ENCODE measurements around the gene THAP8. TPM values are rescaled to one million over a fixed set of nuclear protein-coding genes. Genes with fewer than 3 reads are reported as not detected.

Gene THAP8
- total RNA-seq, 1 experiment from 2014 or later, result 6.6 TPM

GRCh38 chr19:36054119-36054732 lies at the start of gene THAP8 (continued):
- TF ChIP-seq AR (CRISPR knock-in tag; IDR thresholded peaks at IDR 0.05), result no peak
- peak; percentile 66 for TF ChIP-seq ZNF281 (CRISPR knock-in tag; IDR thresholded peaks at IDR 0.05)
- peak; percentile 74; the same call in 1 of the 2 replicates for TF ChIP-seq ZNF138 (CRISPR knock-in tag; conservative IDR thresholded peaks at IDR 0.05)
- 0 out of 2 replicates have a peak, but pooled peaks have one; percentile 79 for TF ChIP-seq TP53 (CRISPR knock-in tag; IDR thresholded peaks at IDR 0.05)

GRCh38 chr19:36103040-36103626 lies 49.0 kb upstream of the THAP8 start:
- no peaks in the 10 kb centered on the region for H3K4me1 Mint-ChIP-seq
- ChIA-PET CTCF (interaction anchor here (1.0 kb wide), 1 partner anchor 126 kb away, joined by 3 read pairs; no protein-coding TSS in a partner anchor), POLR2A (no interaction called here)
- no peak overlapping the region for H3K4me3 Mint-ChIP-seq
- H3K36me3 Mint-ChIP-seq, result peaks cover 21% of the 10 kb centered on the region
- ATAC-seq, result no peak
- H3K27me3 Mint-ChIP-seq (ENCODE audit: low read depth), result no peaks in the 10 kb centered on the region
- no peak for DNase-seq (ENCODE audit: low spot score)
- H3K27ac Mint-ChIP-seq, result no peak overlapping the region
- H3K9me3 Mint-ChIP-seq, result no peaks in the 10 kb centered on the region
- no peak for TF ChIP-seq STAT6 (CRISPR knock-in tag; conservative IDR thresholded peaks at IDR 0.05; ENCODE audit: low read depth)
- TF ChIP-seq NR3C1 (CRISPR knock-in tag; conservative IDR thresholded peaks at IDR 0.05; ENCODE audit: low read depth), result no peak
- TF ChIP-seq FOXJ3 (CRISPR knock-in tag; IDR thresholded peaks at IDR 0.05; ENCODE audit: borderline replicate concordance), result no peak
- no peak for TF ChIP-seq NR2C2 (CRISPR knock-in tag; IDR thresholded peaks at IDR 0.05)
- TF ChIP-seq NFATC4 (CRISPR knock-in tag; IDR thresholded peaks at IDR 0.05), result no peak
- TF ChIP-seq RELA (CRISPR knock-in tag; IDR thresholded peaks at IDR 0.05; ENCODE audit: borderline replicate concordance), result no peak
- TF ChIP-seq PRDM15 (CRISPR knock-in tag; IDR thresholded peaks at IDR 0.05), result no peak
- no peak for TF ChIP-seq ZNF317 (CRISPR knock-in tag; IDR thresholded peaks at IDR 0.05; ENCODE audit: borderline replicate concordance, low read depth)
- no peak for TF ChIP-seq ESRRA (CRISPR knock-in tag; IDR thresholded peaks at IDR 0.05; ENCODE audit: borderline replicate concordance)
- no peak for TF ChIP-seq ZBTB21 (CRISPR knock-in tag; IDR thresholded peaks at IDR 0.05; ENCODE audit: borderline replicate concordance)
- TF ChIP-seq IRF2 (CRISPR knock-in tag; IDR thresholded peaks at IDR 0.05; ENCODE audit: borderline replicate concordance, low read depth), result no peak
- no peak for TF ChIP-seq ZNF416 (CRISPR knock-in tag; IDR thresholded peaks at IDR 0.05)
- no peak for TF ChIP-seq ZNF232 (CRISPR knock-in tag; IDR thresholded peaks at IDR 0.05)
- no peak for TF ChIP-seq NFE2L1 (CRISPR knock-in tag; IDR thresholded peaks at IDR 0.05)
- no peak for TF ChIP-seq TP53 (CRISPR knock-in tag; IDR thresholded peaks at IDR 0.05)
- no peak for TF ChIP-seq AFF4 (CRISPR knock-in tag; IDR thresholded peaks at IDR 0.05; ENCODE audit: borderline replicate concordance)

Data from WTC11 (cell line).